ENCODE data around the gene DNAJC5. TPM values are rescaled to one million over a fixed set of nuclear protein-coding genes. Genes with fewer than 3 reads are reported as not detected.
A peak's percentile ranks its signal among the peaks of the same experiment; 100 is the strongest.

The DNAJC5 gene
- total and polyA plus RNA-seq, 12 donors, result 19.5 to 52.2 (median 38.3) TPM

DNA sequence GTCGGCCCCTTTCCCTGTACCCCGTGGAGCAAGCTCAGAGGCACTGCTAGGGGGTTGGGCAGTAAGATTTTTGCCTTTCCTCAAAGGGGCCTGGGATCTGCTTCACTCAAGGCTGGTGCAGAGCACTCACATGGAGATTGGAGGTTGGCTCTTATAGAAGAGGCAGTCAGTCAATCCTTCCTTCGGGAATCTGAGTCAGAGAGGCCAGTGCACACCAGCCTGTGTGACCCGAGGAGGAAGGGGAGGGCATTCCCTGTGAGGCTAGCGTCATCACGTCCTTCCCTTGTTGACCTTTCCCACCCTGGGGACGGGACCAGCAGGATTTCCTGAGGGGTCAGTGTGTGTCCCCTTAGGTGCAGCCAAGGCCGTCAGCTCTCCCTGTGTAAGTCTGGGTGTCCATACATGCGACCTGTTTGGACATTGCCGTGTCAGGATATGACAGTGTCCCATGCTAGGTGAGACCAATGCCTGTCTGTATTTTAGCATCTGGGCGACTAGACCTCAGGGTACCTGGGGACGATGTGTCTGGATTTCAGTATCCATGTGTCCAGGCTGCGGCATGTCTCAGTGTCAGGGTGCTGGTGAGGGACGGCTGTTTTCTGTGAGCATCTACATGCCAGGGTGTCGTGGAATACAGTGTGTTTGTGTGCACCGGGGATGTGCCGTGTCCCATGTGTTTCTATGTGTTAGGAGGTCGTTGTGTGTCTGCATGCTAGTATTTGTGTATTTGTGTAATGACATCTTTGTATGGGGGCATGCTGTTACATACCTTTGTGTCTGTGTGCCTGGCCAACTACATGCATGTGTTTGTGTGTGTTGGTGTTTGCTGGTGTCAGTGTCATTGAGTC lies 77.6 kb downstream of the DNAJC5 start:
- 59 to 66% methylated on average over 18 of the region's 18 CpGs for WGBS, 2 donors
- DNase-seq (peak; percentile 23 to 55), ATAC-seq (peak in 7 of 8 donors; percentile 5 to 78 (median 24))
- no peaks in the 10 kb centered on the region for H3K27me3 ChIP-seq
- H3K27ac ChIP-seq, result peak overlapping the region; percentile 5 to 67 (median 50)
- intact Hi-C loops (cut with DNase I), result loop anchor here in 8 of 10 donors (2.0 to 10.0 kb wide), 8 partner anchors 60 to 435 kb away; partner anchors contain the start of gene PTK6 (in 4 of the 8)
- no peaks in the 10 kb centered on the region for H3K9me3 ChIP-seq
- peaks cover 0 to 9% (median 0%) of the 10 kb centered on the region in 9 donors for H3K36me3 ChIP-seq
- TF ChIP-seq CTCF (IDR thresholded peaks at IDR 0.05), result no peak
- peak overlapping the region in 1 of 10 donors; percentile 16 for H3K4me3 ChIP-seq
- peaks cover 13 to 54% (median 40%) of the 10 kb centered on the region in 9 donors for H3K4me1 ChIP-seq

DNA sequence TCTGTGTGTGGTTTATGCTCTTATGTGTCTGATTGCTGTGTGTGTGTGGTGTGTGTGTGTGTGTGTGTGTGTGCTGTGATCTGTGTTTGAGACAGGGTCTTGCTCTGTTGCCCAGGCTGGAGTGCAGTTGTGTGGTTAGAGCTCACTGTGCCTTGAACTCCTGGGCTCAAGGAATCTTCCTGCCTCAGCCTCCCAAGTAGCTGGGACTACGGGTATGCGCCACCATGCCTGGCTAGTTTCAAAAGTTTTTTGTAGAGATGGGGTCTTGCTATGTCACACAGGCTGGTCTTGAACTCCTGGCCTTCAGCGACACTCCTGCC lies 78.2 kb downstream of the DNAJC5 start:
- intact Hi-C loops (cut with DNase I), result loop anchor here in 8 of 10 donors (2.0 to 10.0 kb wide), 8 partner anchors 61 to 436 kb away; partner anchors contain the start of gene PTK6 (in 4 of the 8)
- no peaks in the 10 kb centered on the region for H3K9me3 ChIP-seq
- WGBS, 2 donors, result 90 to 93% methylated on average over 3 of the region's 3 CpGs
- DNase-seq (no peak), ATAC-seq (no peak)
- TF ChIP-seq CTCF (IDR thresholded peaks at IDR 0.05), result no peak
- H3K27me3 ChIP-seq, result no peaks in the 10 kb centered on the region
- peaks cover 0 to 9% (median 0%) of the 10 kb centered on the region in 9 donors for H3K36me3 ChIP-seq
- peak overlapping the region in 5 of 10 donors; percentile 29 to 67 (median 61) for H3K27ac ChIP-seq
- H3K4me1 ChIP-seq, result peaks cover 13 to 51% (median 45%) of the 10 kb centered on the region in 9 donors
- H3K4me3 ChIP-seq, result no peak overlapping the region

DNA sequence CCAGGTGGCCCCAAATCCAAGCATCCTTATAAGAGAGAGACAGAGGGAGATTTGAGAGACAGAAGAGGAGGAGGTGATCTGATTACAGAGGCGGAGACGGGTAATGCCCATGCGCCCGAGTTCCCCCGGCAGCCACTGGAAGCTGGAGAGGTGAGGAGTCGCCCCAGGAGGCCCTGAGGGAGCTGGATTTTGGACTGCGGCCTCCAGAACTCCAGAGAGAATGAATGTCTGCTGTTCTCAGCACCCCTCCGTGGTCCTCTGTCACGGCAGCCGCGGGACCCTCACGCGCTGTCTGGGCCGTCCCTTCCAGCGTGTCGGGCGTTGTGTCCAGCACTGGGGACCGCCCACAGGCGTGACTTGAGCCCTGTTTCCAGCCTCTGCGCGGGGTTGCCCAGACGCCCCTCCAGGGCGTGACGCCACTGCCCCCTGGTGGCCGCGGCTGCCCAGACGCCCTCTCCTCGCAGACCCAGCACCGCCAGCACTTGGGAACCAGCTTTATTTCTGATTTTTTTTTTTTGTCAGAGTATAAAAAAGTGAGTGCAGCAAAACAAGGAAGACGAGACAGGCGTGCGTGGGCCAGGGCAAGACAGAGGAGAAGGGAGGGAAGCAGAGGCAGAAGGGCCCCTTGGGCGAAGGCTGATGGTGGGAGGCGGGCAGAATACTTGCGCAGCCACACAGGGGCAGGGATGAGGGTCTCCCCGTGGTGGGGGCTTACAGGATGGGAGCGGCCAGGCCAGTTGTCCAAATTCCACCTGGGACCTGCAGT lies 78.9 kb downstream of the DNAJC5 start:
- no peaks in the 10 kb centered on the region for H3K9me3 ChIP-seq
- peak; percentile 97 to 100 (median 99) for TF ChIP-seq CTCF (IDR thresholded peaks at IDR 0.05)
- peak overlapping the region in 8 of 10 donors; percentile 23 to 45 (median 34) for H3K4me3 ChIP-seq
- 10 to 12% methylated on average over 37 of the region's 37 CpGs for WGBS, 2 donors
- peak overlapping the region in 6 of 10 donors; percentile 29 to 67 (median 55) for H3K27ac ChIP-seq
- intact Hi-C loops (cut with DNase I), result loop anchor here (1.0 to 10.0 kb wide), 11 partner anchors 62 to 437 kb away; partner anchors contain the start of gene PTK6 (in 4 of the 10)
- peaks cover 11 to 51% (median 45%) of the 10 kb centered on the region in 9 donors for H3K4me1 ChIP-seq
- peak; percentile 77 to 90 (median 87) for ATAC-seq
- no peaks in the 10 kb centered on the region for H3K27me3 ChIP-seq
- peak; percentile 88 to 92 for DNase-seq
- H3K36me3 ChIP-seq, result peaks cover 0 to 9% (median 0%) of the 10 kb centered on the region in 9 donors

All from heart right ventricle (tissue), 16 donors.